Erythroblast (primary cell): ENCODE results near the gene SLC11A1.

Experiments used
- DNase-seq, 2 experiments: peaks; one replicate each; lab custom pipeline; 2025; lab: John Stamatoyannopoulos, UW
- GATA1 ChIP-seq: IDR thresholded peaks from 2 replicates; pipeline ENCODE4 v1.6.1; 2011; ENCODE audit warnings: low read depth, mild to moderate bottlenecking, control low read depth, low read length, moderate library complexity
- POLR2A ChIP-seq: IDR thresholded peaks from 2 replicates; pipeline ENCODE4 v1.6.1; 2011; ENCODE audit warnings: mild to moderate bottlenecking, low read length

Gene SLC11A1

GRCh38 chr2:218354850-218355443 is 27.1 kb upstream of the SLC11A1 start:
- TF ChIP-seq POLR2A (no peak), GATA1 (no peak)
- no peak for DNase-seq

GRCh38 chr2:218357236-218358177 is 24.6 kb upstream of the SLC11A1 start:
- TF ChIP-seq POLR2A (no peak), GATA1 (no peak)
- no peak for DNase-seq

GRCh38 chr2:218360453-218360852 is 21.6 kb upstream of the SLC11A1 start:
- TF ChIP-seq POLR2A (no peak), GATA1 (no peak)

GRCh38 chr2:218362606-218363005 is 19.5 kb upstream of the SLC11A1 start:
- DNase-seq = no peak
- TF ChIP-seq POLR2A = no peak
- no peak for TF ChIP-seq GATA1

More at GRCh38 chr2:218360453-218360852, 21.6 kb upstream of the SLC11A1 start:
- no peak for DNase-seq

- DNase-seq = no peak
- TF ChIP-seq POLR2A (no peak), GATA1 (no peak)
These were observed 18.3 kb upstream of the SLC11A1 start for GRCh38 chr2:218363736-218364135.

GRCh38 chr2:218364196-218364595 is 17.9 kb upstream of the SLC11A1 start:
- no peak for DNase-seq
- TF ChIP-seq GATA1 (no peak), POLR2A (no peak)

- TF ChIP-seq POLR2A = no peak
- no peak for TF ChIP-seq GATA1
- no peak for DNase-seq
These were observed 15.3 kb upstream of the SLC11A1 start for GRCh38 chr2:218366621-218367414.

GRCh38 chr2:218367415-218368149 is 14.5 kb upstream of the SLC11A1 start:
- TF ChIP-seq GATA1 = no peak
- TF ChIP-seq POLR2A = peak; percentile 88
- DNase-seq = peak; percentile 80 to 84

GRCh38 chr2:218368150-218368528 is 13.9 kb upstream of the SLC11A1 start:
- no peak for DNase-seq
- TF ChIP-seq GATA1 = no peak
- no peak for TF ChIP-seq POLR2A

GRCh38 chr2:218368621-218369153 is 13.4 kb upstream of the SLC11A1 start:
- TF ChIP-seq POLR2A = no peak
- TF ChIP-seq GATA1 = no peak
- DNase-seq = peak in 1 of 2 experiments; percentile 30

GRCh38 chr2:218369330-218369729 is 12.7 kb upstream of the SLC11A1 start:
- TF ChIP-seq GATA1 (no peak), POLR2A (no peak)
- no peak for DNase-seq

- DNase-seq = no peak
- no peak for TF ChIP-seq POLR2A
- TF ChIP-seq GATA1 = no peak
These were observed 11.5 kb upstream of the SLC11A1 start for GRCh38 chr2:218370410-218371063.

GRCh38 chr2:218371983-218372350 is 10.1 kb upstream of the SLC11A1 start:
- DNase-seq = no peak
- TF ChIP-seq POLR2A (no peak), GATA1 (no peak)

- DNase-seq = no peak
- TF ChIP-seq POLR2A = no peak
These were observed 7.3 kb upstream of the SLC11A1 start for GRCh38 chr2:218374795-218375194.
